K562 (cell line): ENCODE results near the gene ZNF71. TPM values are rescaled to one million over a fixed set of nuclear protein-coding genes. Genes with fewer than 3 reads are reported as not detected.

Source experiments
- ATAC-seq: fragments of 200-7000 bp; cut with Tn5 transposase; 3 replicates; pipeline ENCODE4 v1.9.1; 2020; ENCODE audit warnings: moderate library complexity
- BruUV-seq: library from RNA; stranded (reverse); fragments of 400-500 nt; replicated peaks from 2 replicates; lab custom pipeline; 2021; lab: Mats Ljungman, UMichigan
- CTCF ChIA-PET: fragments of 300-600 bp; formaldehyde crosslinking; extraction: SDS; loops from one replicate; lab custom pipeline; 2021; ENCODE audit warnings: low intra/inter-chr PET ratio; lab: Yijun Ruan, JAX
- POLR2A ChIA-PET: fragments of 300-600, 350-650 bp; sonication (Branson Sonifier 250); formaldehyde crosslinking; extraction: SDS; loops from one replicate; lab custom pipeline; 2021; ENCODE audit warnings: antibody characterized with exemption, inconsistent platforms; lab: Yijun Ruan, JAX
- DNase-seq, 4 experiments: peaks; one replicate each; pipeline versions ENCODE4 v3.0.0 to v3.0.0-alpha.2; 2011 to 2018; ENCODE audit warnings: low spot score in 3 of 4, mixed read lengths in 3 of 4; ENCODE audit errors: extremely low read depth in 1 of 4
- FAIRE-seq: peaks from 2 replicates; lab custom pipeline; 2011; peaks lifted over from hg19 to GRCh38; lab: Jason Lieb, UNC
- H2AFZ ChIP-seq: 2 replicates; pipeline ENCODE4 v1.6.0; 2011; ENCODE audit warnings: low read depth, low read length, control low read depth, inconsistent platforms
- H3K27ac ChIP-seq: fragments of 200-600 bp; 3 replicates; pipeline ENCODE4 v1.8.0; 2011; ENCODE audit warnings: low read depth, mild to moderate bottlenecking, control low read depth, inconsistent platforms, low read length, moderate library complexity, mixed read lengths; ENCODE audit errors: extremely low read depth
- H3K27me3 ChIP-seq, 2 experiments: fragments of 300-600 bp in 1 of 2; 2 replicates in 1 of 2; 3 replicates in 1 of 2; pipeline versions ENCODE4 v1.6.0 to v1.8.0; 2011; ENCODE audit warnings: inconsistent platforms in 2 of 2, low read length in 2 of 2, mild to moderate bottlenecking in 1 of 2, mixed read lengths in 1 of 2, moderate library complexity in 1 of 2; ENCODE audit not compliant: control insufficient read depth in 2 of 2, insufficient read depth in 2 of 2
- H3K36me3 ChIP-seq: fragments of 300-600 bp; 3 replicates; pipeline ENCODE4 v1.8.0; 2011; ENCODE audit warnings: mild to moderate bottlenecking, low read length, inconsistent platforms; ENCODE audit not compliant: control insufficient read depth, insufficient read depth
- H3K4me1 ChIP-seq, 2 experiments: fragments of 200-600 bp in 1 of 2; replicated peaks in 1 of 2; 2 replicates in 1 of 2; 3 replicates in 1 of 2; pipeline versions ENCODE4 v1.5.1 to v1.8.0; 2011; ENCODE audit warnings: inconsistent platforms in 2 of 2, low read length in 2 of 2, mild to moderate bottlenecking in 1 of 2, mixed read lengths in 1 of 2, moderate library complexity in 1 of 2; ENCODE audit not compliant: control insufficient read depth in 2 of 2, insufficient read depth in 2 of 2
- H3K4me2 ChIP-seq: 2 replicates; pipeline ENCODE4 v1.6.1; 2011; ENCODE audit warnings: low read length, control low read depth, inconsistent platforms, mixed read lengths; ENCODE audit not compliant: insufficient read depth
- H3K4me3 ChIP-seq: fragments of 200-600 bp; sonication (generic), shearing (Covaris generic); 2 replicates; pipeline ENCODE4 v1.5.1; 2016; ENCODE audit warnings: control low read depth, inconsistent platforms
- H3K79me2 ChIP-seq: fragments of 200-600 bp; 3 replicates; pipeline ENCODE4 v1.8.0; 2011; ENCODE audit warnings: low read length, inconsistent platforms; ENCODE audit not compliant: control insufficient read depth, insufficient read depth
- H3K9ac ChIP-seq, 2 experiments: 2 replicates each; pipeline versions ENCODE4 v1.6.0 to v1.6.1; 2011; ENCODE audit warnings: low read depth in 2 of 2, low read length in 2 of 2, control low read depth in 1 of 2, inconsistent platforms in 1 of 2, mild to moderate bottlenecking in 1 of 2, mixed read lengths in 1 of 2; ENCODE audit not compliant: insufficient read depth in 1 of 2
- H3K9me1 ChIP-seq: one replicate; pipeline ENCODE4 v1.6.0; 2011; ENCODE audit warnings: inconsistent platforms, mild to moderate bottlenecking, low read length, moderate library complexity; ENCODE audit not compliant: control insufficient read depth, insufficient read depth
- H3K9me3 ChIP-seq: replicated peaks from 2 replicates; pipeline ENCODE4 v1.5.1; 2011; ENCODE audit warnings: low read depth, low read length, inconsistent platforms; ENCODE audit not compliant: control insufficient read depth, insufficient read depth
- H4K20me1 ChIP-seq: replicated peaks from 2 replicates; pipeline ENCODE4 v1.6.1; 2011; ENCODE audit warnings: low read length, inconsistent platforms, mixed read lengths; ENCODE audit not compliant: control insufficient read depth, insufficient read depth
- CCAR2 ChIP-seq: fragments of 200-400 bp; formaldehyde crosslinking; IDR thresholded peaks from 2 replicates; pipeline ENCODE4 v1.6.1; 2017; ENCODE audit warnings: mild to moderate bottlenecking, low read depth, low read length
- CHD4 ChIP-seq: fragments of 200-600 bp; sonication (generic); IDR thresholded peaks from 3 replicates; pipeline ENCODE4 v1.6.1; 2012; ENCODE audit warnings: low read depth, mild to moderate bottlenecking, mixed read lengths, low read length, inconsistent platforms; ENCODE audit not compliant: insufficient read depth, insufficient replicate concordance, poor library complexity, severe bottlenecking
- CREBBP ChIP-seq: IDR thresholded peaks from one replicate; pipeline ENCODE4 v1.6.1; 2012; ENCODE audit warnings: low read depth, mild to moderate bottlenecking, control low read depth, inconsistent platforms, low read length
- EP300 ChIP-seq: IDR thresholded peaks from 2 replicates; pipeline ENCODE4 v1.6.1; 2012; ENCODE audit warnings: low read length, improper control_type of control experiment
- ETV5 ChIP-seq: sonication (generic); formaldehyde crosslinking; IDR thresholded peaks from 2 replicates; pipeline ENCODE4 v1.4.0; 2020; ENCODE audit warnings: low read depth, mild to moderate bottlenecking, missing genetic modification reagents
- HDAC2 ChIP-seq: fragments of 450-650 bp; IDR thresholded peaks from 2 replicates; pipeline ENCODE4 v1.6.1; 2016; ENCODE audit warnings: mild to moderate bottlenecking
- MED1 ChIP-seq: sonication (generic); formaldehyde crosslinking; IDR thresholded peaks from 2 replicates; pipeline ENCODE4 v1.8.1; 2023; ENCODE audit warnings: missing genetic modification reagents, borderline replicate concordance
- MIER1 ChIP-seq: fragments of 450-650 bp; IDR thresholded peaks from 2 replicates; pipeline ENCODE4 v1.6.1; 2016; ENCODE audit warnings: antibody characterized with exemption, mild to moderate bottlenecking, low read depth
- NR1H2 ChIP-seq: sonication (generic); formaldehyde crosslinking; IDR thresholded peaks from 2 replicates; pipeline ENCODE4 v1.4.0; 2020; ENCODE audit warnings: mild to moderate bottlenecking, missing genetic modification reagents
- SUPT5H ChIP-seq: fragments of 450-650 bp; IDR thresholded peaks from 2 replicates; pipeline ENCODE4 v1.6.1; 2016
- TCF3 ChIP-seq: sonication (generic); formaldehyde crosslinking; IDR thresholded peaks from 2 replicates; pipeline ENCODE4 v1.4.0; 2020; ENCODE audit warnings: mild to moderate bottlenecking, missing genetic modification reagents
- XRCC4 ChIP-seq: IDR thresholded peaks from one replicate; pipeline ENCODE4 v1.6.1; 2011; ENCODE audit not compliant: insufficient read depth, insufficient read length; ENCODE audit errors: extremely low read depth
- ZFPM2 ChIP-seq: fragments of 250-450 bp; sonication (Bioruptor Pico); IDR thresholded peaks from 2 replicates; pipeline ENCODE4 v1.5.1; 2022; ENCODE audit warnings: mild to moderate bottlenecking
- ZNF224 ChIP-seq: sonication (generic); formaldehyde crosslinking; IDR thresholded peaks from 2 replicates; pipeline ENCODE4 v1.8.0; 2022; ENCODE audit warnings: mild to moderate bottlenecking, missing genetic modification reagents
- ZNF318 ChIP-seq, 2 experiments: fragments of 450-650 bp; IDR thresholded peaks; 2 replicates each; pipeline ENCODE4 v1.6.1; 2016; ENCODE audit warnings: mild to moderate bottlenecking in 2 of 2, borderline replicate concordance in 1 of 2, low read depth in 1 of 2, moderate library complexity in 1 of 2
- ZNF408 ChIP-seq: fragments of 250-450 bp; sonication (Bioruptor Pico); IDR thresholded peaks from 2 replicates; pipeline ENCODE4 v1.4.0; 2020; ENCODE audit warnings: low read depth, mild to moderate bottlenecking, moderate library complexity
- ZNF695 ChIP-seq: fragments of 450-650 bp; formaldehyde crosslinking; IDR thresholded peaks from 2 replicates; pipeline ENCODE4 v1.4.0; 2020; ENCODE audit warnings: mild to moderate bottlenecking, moderate library complexity
- WGBS: fragments of 100-300 bp; shearing (Covaris generic); methylation state at CpG from one replicate; pipeline ENCODE4 v1.1.6; 2016; ENCODE audit warnings: low coverage, mixed read lengths; ENCODE audit not compliant: insufficient coverage; ENCODE audit errors: missing lambda C conversion rate; 5-methylcytosine and 5-hydroxymethylcytosine counted together
- in situ Hi-C: fragments of 300-500 bp; cut with MboI; formaldehyde crosslinking; loops from 4 replicates; pipeline ENCODE4 v1.15.0; 2018; ENCODE audit warnings: inconsistent platforms, mixed read lengths
- intact Hi-C: fragments of 100-400 bp; cut with micrococcal nuclease; formaldehyde crosslinking; loops from 2 replicates; pipeline ENCODE4 v1.14.2; 2022
- polyA plus RNA-seq, 8 experiments: library from polyadenylated mRNA; depleted of rRNA in 4 of 8; stranded (reverse) in 5 of 8; unstranded in 3 of 8; fragments of >200 nt; fragmentation: Nextera tagmentation in 2 of 8; fragmentation: Illumina TruSeq in 1 of 8; extraction: Ambion mirVana in 2 of 8; extraction: Trizol in 1 of 8; gene quantifications; 2 replicates each; pipeline versions ENCODE4 v1.2.1 to v1.2.3, GENCODE V29; 2011 to 2014; ENCODE audit warnings: inconsistent platforms in 1 of 8, missing spikeins in 1 of 8
- total RNA-seq, 7 experiments: library from RNA; depleted of rRNA in 6 of 7; stranded (reverse); fragments of >200 nt in 6 of 7; fragmentation: Illumina TruSeq in 2 of 7; extraction: Trizol in 2 of 7; gene quantifications; 2 replicates each; pipeline versions ENCODE4 v1.2.1 to v1.2.3, GENCODE V29; 2011 to 2021; ENCODE audit warnings: low replicate concordance in 1 of 7

Gene ZNF71
- total and polyA plus RNA-seq, 9 of the 15 experiments (the other 6 are each of a cell fraction or from before 2014, with no cell fraction given) = 0.04 to 0.13 (median 0.06) TPM; not detected in 4

- Histone ChIP-seq H3K36me3 (no peaks in the 10 kb centered on the region), H2AFZ (no peak overlapping the region), H3K27me3 (no peaks in the 10 kb centered on the region), H3K4me2 (no peak overlapping the region), H3K9me1 (no peaks in the 10 kb centered on the region), H3K4me1 (peaks cover 0 to 4% of the 10 kb centered on the region in 2 experiments; a peak in 1 of 5 replicates), H3K27ac (no peak overlapping the region), H3K4me3 (no peak overlapping the region), H3K9ac (no peak overlapping the region), H3K9me3 (no peaks in the 10 kb centered on the region; the same call in 1 of the 2 replicates), H3K79me2 (no peaks in the 10 kb centered on the region), H4K20me1 (no peaks in the 10 kb centered on the region)
- ChIA-PET CTCF (no interaction called here), POLR2A (no interaction called here)
- ATAC-seq (no peak), DNase-seq (no peak), FAIRE-seq (no peak)
- in situ Hi-C loops = no loop called here
- WGBS = 5% methylated on average over 16 of the region's 17 CpGs
- BruUV-seq = no TSS peak
- intact Hi-C loops = no loop called here
- no peak for TF ChIP-seq TCF3 (CRISPR knock-in tag)
- TF ChIP-seq ZNF224 (CRISPR knock-in tag) = no peak
- TF ChIP-seq CCAR2 = no peak
- TF ChIP-seq XRCC4 = no peak
- TF ChIP-seq CHD4 = no peak
- TF ChIP-seq MIER1 = no peak
- no peak for TF ChIP-seq NR1H2 (CRISPR knock-in tag)
- TF ChIP-seq MED1 (CRISPR knock-in tag) = no peak
- no peak for TF ChIP-seq EP300
- no peak for TF ChIP-seq SUPT5H
- TF ChIP-seq CREBBP = no peak
- TF ChIP-seq ZNF695 (CRISPR knock-in tag) = no peak
- TF ChIP-seq ZNF318 (IDR thresholded peaks at IDR 0.05; ENCODE audit: borderline replicate concordance in 1 of 2, low read depth in 1 of 2) = no peak
- TF ChIP-seq HDAC2 = no peak
- TF ChIP-seq ZFPM2 (CRISPR knock-in tag) = no peak
- no peak for TF ChIP-seq ZNF408 (CRISPR knock-in tag)
- TF ChIP-seq ETV5 (CRISPR knock-in tag) = no peak
Observed at GRCh38 chr19:56670401-56670960, 75.4 kb downstream of the ZNF71 start.
